HG03565 (cell line): ENCODE results near the gene SP2.
A peak's percentile ranks its signal among the peaks of the same experiment; 100 is the strongest.

Experiments used
- ATAC-seq: cut with Tn5 transposase; IDR thresholded peaks from one replicate; pipeline ENCODE4 v1.9.1; 2021; ENCODE audit warnings: mild to moderate bottlenecking, moderate library complexity; ENCODE audit not compliant: unreplicated experiment

The SP2 gene

GRCh38 chr17:47948706-47949196 is 52.7 kb downstream of the SP2 start:
- ATAC-seq, result no peak

GRCh38 chr17:47949197-47949759 is 53.2 kb downstream of the SP2 start:
- ATAC-seq, result peak; percentile 40

- no peak for ATAC-seq
Measured at GRCh38 chr17:47949946-47950345, 53.9 kb downstream of the SP2 start.

- ATAC-seq, result no peak
Measured at GRCh38 chr17:47950448-47950847, 54.4 kb downstream of the SP2 start.

- ATAC-seq, result no peak
Measured at GRCh38 chr17:47952171-47953021, 56.4 kb downstream of the SP2 start.

- no peak for ATAC-seq
Measured at GRCh38 chr17:47953909-47954308, 57.9 kb downstream of the SP2 start.

- ATAC-seq, result no peak
Measured at GRCh38 chr17:47955497-47956461, 59.7 kb downstream of the SP2 start.

- ATAC-seq, result no peak
Measured at GRCh38 chr17:47956791-47957590, 61.0 kb downstream of the SP2 start.

GRCh38 chr17:47957591-47958490 is 61.8 kb downstream of the SP2 start, which contains the start of gene PRR15L:
PRR15L (minus strand) TSS chr17:47957883; CDS start chr17:47953234, 4,649 bp downstream.
- no peak for ATAC-seq

GRCh38 chr17:47959825-47960655 is 64.0 kb downstream of the SP2 start:
- no peak for ATAC-seq

GRCh38 chr17:47961406-47961805 is 65.4 kb downstream of the SP2 start:
- ATAC-seq, result no peak

- ATAC-seq, result no peak
Measured at GRCh38 chr17:47962901-47963300, 66.9 kb downstream of the SP2 start.

- no peak for ATAC-seq
Measured at GRCh38 chr17:47964856-47965255, 68.8 kb downstream of the SP2 start.

- ATAC-seq, result no peak
Measured at GRCh38 chr17:47966079-47966519, 70.1 kb downstream of the SP2 start.

- no peak for ATAC-seq
Measured at GRCh38 chr17:47967607-47968252, 71.7 kb downstream of the SP2 start.

GRCh38 chr17:47968836-47969235 is 72.8 kb downstream of the SP2 start:
- no peak for ATAC-seq

- no peak for ATAC-seq
Measured at GRCh38 chr17:47969930-47970724, 74.1 kb downstream of the SP2 start.
